ENCODE data around the gene SH3RF2.
"Not testable (repeated sequence)": the region's sequence is repeated elsewhere in the genome, so short reads cannot be mapped to it uniquely, and the experiment has no call there.

Gene SH3RF2, protein sequence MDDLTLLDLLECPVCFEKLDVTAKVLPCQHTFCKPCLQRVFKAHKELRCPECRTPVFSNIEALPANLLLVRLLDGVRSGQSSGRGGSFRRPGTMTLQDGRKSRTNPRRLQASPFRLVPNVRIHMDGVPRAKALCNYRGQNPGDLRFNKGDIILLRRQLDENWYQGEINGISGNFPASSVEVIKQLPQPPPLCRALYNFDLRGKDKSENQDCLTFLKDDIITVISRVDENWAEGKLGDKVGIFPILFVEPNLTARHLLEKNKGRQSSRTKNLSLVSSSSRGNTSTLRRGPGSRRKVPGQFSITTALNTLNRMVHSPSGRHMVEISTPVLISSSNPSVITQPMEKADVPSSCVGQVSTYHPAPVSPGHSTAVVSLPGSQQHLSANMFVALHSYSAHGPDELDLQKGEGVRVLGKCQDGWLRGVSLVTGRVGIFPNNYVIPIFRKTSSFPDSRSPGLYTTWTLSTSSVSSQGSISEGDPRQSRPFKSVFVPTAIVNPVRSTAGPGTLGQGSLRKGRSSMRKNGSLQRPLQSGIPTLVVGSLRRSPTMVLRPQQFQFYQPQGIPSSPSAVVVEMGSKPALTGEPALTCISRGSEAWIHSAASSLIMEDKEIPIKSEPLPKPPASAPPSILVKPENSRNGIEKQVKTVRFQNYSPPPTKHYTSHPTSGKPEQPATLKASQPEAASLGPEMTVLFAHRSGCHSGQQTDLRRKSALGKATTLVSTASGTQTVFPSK

DNA sequence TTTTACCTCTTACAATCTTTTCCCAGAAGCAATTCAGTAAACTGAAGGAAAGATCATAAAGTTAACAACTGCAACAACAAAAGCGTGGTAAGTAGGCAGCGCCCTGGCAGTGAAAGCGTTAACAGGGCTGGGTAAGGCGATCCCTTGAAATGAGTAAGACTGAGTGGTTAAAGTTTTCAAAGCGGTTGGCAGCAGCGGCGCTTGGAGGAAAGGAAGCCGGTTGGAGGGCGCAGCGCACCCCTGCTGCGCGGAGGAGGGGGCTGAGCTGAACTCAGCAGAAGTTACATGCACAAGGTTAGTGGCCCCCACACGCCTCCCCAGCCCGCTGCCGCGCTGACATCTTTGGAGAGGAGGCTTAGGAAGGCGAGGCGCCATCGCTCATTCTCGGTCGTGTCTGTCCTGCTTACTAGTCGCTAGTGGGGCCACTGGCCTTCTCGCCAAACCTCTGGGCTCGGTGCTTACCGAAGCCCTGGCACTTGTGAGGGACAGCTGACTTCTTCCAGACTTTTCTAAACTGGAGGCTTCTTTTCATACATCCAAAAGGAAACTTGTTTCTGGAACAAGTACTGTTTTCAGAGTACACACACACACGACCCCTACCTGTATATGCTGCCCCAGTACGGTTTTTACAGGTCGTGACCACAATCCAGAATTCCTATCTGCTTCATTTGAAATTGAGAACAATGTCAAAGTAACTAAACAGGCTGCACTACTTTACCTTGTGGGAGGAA, at the start of gene SH3RF2:
TSS of gene SH3RF2 (plus strand) at position 178 of the 731 bp plus-strand sequence. CDS start 1,351 bp downstream, outside the sequence.
- peak; percentile 18 for DNase-seq

DNA sequence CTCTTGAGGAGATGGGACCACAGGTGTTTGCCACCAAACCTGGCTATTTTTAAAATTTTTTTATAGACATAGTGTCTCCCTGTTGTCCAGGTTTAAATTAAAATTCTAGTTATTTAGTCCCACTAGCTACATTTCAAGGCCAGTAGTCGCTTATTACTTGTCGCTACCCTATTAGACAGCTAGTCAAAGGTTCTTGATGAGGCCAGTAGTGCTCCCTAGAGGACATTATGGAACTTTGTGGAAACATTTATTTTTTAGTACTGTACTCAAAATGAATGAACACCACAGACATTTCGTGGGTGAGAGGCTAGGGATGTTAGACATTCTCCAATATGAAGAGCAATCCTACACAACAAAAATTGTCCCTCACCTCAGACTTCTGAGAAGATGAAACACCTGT, 49.2 kb upstream of the SH3RF2 start:
- DNase-seq, result no peak

DNA sequence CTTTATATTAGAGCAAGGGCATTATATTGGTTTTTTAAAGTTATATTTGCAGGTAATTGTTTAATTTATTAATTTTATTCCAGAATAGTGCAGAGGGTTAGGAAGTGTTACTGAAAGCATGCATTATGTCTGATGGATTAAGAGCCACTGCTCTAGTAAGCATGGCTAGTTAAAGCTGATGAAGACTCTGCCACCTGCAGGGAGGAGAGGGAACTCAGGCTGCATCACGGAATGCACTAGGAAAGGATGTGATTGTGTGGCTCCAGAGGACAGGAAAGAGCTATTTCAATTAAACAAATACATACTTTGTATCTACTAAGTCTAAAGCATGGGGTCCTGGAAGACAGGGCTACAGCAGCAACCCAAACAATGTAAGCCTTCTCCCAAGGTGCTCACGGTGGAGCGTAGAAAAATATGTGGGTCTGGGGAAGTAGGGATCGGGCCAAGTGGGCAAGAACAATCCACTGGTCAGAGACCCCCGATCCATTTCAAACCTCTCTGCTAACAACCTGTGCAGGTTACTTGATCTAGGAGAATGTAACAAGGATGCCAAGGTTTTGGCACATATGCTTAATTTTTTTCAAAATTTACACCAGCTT, 48.3 kb upstream of the SH3RF2 start:
- DNase-seq, result no peak

DNA sequence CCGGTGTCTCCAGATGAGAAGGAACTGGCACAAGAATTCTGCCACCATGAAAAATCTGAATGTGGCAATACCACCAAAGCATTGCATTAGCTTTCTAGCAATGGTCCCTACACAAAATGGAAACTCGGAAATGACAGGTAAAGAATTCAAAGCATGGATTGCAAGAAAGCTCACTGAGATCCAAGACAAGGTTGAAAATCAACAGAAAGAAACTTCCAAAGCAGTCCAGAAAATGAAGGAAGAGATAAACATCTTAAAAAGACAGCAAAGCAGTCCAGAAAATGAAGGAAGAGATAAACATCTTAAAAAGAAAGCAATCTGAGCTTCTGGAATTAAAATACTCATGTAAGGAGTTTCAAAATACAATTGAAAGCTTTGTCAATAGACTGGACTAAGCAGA, 46.8 kb upstream of the SH3RF2 start:
- no peak for DNase-seq

DNA sequence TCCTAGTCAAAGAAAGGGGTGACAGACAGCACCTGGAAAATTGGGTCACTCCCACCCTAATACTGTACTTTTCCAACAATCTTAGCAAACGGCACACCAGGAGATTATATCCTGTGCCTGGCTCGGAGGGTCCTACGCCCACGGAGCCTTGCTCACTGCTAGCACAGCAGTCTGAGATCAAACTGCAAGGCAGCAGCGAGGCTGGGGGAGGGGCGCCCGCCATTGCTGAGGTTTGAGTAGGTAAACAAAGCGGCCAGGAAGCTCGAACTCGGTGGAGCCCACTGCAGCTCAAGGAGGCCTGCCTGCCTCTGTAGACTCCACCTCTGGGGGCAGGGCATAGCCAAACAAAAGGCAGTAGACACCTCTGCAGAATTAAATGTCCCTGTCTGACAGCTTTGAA, 45.0 kb upstream of the SH3RF2 start:
- not testable (repeated sequence) for DNase-seq

DNA sequence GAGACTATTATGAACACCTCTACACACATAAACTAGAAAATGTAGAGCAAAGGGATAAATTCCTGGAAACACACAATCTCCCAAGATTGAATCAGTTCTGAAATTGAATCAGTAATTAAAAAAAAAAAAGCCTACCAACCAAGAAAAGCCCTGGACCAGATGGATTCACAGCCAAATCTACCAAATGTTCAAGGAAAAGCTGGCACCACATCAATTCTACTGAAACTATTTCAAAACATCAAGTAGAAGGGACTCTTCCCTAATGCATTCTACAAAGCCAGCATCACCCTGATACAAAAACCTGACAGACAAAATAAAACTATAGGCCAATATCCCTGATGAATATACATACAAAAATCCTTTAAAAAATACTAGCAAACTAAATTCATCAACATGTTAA, 38.2 kb upstream of the SH3RF2 start:
- DNase-seq, result no peak

DNA sequence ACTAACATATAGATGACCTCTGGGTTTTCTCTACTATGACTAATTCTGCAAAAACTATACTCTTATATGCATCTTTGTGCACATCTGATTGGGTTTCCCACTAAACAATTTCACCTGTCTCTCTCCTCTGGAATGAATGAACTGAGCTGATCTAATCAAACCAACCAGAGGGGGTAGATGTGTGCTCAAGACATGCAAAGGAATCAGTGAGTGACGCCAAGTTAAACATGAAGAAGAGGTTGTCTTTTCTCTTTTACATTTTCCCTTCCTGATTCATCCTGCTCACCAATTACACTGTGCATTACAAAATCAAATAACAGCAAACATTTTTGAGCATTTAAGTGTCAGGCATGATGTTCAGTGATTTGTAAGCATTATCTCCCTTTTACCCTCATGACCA, 34.0 kb upstream of the SH3RF2 start:
- DNase-seq, result no peak

DNA sequence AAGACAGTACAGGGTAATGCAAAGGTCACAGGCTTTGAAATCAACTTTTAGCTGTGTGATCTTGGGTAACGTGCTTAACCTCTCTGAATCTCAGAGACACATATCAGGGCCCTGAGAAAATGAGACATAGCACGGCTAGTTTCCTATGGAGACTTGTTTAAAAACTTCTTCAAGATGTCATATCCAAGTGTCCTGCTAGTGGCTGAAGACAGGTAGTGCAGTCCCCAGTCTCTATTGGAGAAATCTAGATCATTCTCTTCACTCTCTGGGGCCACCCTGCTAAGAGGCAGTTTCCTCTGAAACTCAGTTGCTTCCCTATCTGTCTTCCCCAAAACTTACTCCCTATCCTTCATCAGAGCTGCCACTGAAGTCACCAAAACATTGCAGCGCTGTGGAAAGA, 33.3 kb upstream of the SH3RF2 start:
- DNase-seq, result no peak

DNA sequence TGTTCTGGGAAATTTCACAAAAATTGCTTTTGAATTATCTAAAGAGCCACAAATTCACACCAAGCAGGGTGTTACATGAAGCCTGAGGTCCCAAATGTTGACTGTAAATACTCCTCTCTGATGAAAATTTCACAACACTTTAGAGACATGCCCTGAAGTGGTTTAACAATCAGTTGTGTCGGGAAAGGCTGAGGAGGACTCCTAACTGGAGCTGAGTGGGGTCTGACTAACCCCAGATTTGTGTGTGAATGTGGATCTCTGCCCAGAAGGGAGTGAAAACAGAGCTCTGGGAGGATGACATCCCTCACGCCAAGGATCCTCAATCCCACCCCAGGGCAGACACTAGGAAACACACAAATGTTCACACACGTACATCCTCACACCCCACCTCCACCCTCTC, 32.5 kb upstream of the SH3RF2 start:
- DNase-seq, result no peak

DNA sequence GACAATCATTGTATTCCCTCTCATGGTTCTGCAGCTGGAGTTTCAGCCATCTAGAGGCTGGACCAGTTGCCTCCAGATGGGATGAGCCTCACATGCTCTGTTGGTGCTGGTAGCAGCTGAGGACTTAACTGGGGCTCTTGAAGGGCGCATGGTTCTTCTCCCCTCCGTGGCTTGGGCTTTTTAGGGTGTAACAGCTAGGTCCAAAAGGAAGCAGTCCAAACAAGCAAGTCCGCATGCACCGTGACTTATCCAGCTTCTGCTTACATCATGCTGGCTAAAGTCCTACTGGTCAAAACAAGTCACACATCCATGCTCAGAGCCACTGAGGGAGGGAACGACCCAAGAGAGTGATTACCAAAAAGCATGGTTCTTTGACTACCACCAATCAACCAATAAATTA, 31.6 kb upstream of the SH3RF2 start:
- no peak for DNase-seq

DNA sequence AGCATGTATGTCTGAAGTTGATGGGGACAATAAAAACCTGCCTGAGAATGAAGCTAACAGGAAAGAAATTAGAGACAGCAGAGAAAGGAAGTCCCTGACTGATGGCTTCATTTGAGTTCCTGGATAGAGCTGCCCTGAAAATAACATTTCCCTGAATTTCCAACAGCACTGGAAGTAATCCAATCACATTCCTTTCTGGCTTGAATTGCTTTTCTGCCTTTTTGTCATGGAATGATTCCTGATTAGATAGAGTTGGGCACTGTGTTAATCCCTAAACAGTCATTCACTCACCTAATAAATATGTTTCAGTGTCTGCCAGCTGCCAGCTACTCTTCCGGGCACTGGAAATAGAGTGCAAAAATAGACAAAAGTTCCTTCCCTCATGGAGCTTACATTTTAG, 30.0 kb upstream of the SH3RF2 start:
- no peak for DNase-seq

DNA sequence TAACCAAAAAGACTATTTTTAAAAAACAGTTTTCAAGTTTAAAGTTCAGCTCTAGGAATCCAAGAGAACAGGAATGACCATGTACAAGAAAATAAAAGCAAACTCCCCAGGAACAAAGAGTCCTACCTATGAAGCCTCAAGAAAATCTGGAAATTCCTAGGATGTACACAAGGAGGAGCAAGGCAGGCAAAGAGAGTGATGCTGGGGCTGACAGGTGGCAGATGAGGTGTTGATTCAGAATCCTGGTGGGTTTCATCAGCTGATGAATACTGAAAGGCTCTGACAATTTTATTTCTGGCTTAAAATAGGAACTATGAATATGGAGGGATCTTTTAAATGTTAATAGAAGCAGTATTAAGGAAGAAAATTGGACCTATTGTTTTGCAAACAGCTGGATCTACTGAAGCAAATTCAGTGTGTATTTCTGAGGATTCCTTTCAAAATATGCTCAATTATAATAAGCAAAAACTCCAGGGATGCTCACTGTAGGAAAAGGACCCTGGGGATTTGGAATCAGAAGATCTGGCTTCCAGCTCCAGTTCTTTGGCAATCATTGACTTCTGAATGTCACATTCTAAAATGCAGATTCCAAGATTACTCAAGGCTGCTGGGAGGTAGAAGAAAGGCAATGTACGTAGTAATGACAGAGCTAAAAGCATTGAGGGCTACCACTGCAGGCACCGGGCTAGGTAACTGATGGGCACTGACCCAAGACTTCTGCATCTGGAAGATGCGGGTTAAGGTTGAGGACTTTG, 28.0 kb upstream of the SH3RF2 start:
- DNase-seq, result no peak

DNA sequence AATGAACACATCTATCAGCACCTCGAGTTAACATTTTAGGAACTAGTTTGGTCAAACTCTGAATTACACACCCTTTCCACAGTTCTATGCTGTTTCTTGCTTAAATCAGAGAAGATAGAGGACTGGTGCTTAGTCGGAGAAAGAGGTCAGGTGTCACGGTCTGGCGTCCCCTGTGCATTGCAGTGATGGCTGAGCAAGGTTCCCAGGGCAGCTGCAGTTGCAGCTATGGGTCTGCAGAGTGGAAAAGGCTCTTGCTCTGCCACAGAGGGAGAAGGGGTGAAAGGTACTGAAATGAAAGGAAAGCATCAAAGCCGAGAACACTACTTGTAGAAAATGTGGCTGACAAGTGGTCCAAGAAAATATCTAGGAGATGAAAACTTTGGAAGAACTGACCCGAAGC, 25.2 kb upstream of the SH3RF2 start:
- no peak for DNase-seq

DNA sequence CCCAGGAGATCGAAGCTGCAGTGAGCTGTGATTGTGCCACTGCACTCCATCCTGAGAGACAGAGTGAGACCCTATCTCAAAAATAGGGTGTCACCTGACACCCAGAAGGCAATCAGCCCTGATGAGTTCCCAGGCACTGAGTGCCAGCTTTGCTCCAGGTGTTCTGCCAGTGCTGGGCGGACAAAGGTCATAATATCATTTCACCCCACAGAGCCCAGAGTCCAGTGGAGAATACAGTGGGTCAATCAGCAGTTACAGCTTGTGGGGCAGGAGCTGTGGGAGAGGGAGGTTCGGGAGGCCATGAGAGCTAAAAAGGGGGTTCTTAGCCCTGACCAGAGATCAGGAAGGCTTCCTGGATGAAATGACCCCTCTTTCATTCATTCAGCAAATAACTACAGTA, 24.4 kb upstream of the SH3RF2 start:
- no peak for DNase-seq

DNA sequence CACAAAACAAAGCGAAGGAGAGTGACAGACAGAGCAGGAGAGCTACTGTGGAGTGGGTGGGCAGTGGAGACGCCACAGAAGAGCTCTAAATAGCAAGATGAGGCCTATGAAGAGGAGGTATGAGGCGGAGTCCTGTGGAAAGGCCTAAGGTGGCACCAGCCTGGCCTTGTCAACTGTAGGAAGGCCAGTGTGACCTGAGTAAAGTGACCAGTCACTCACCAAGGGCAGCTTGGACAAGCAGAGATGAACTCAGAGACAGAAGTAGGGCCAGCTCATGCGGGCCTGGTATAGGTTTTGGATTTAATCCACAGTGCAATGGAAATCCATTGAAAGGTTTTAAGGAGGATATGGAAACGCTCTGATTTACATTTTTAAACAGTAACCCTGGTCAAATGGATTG, 23.8 kb upstream of the SH3RF2 start:
- no peak for DNase-seq

DNA sequence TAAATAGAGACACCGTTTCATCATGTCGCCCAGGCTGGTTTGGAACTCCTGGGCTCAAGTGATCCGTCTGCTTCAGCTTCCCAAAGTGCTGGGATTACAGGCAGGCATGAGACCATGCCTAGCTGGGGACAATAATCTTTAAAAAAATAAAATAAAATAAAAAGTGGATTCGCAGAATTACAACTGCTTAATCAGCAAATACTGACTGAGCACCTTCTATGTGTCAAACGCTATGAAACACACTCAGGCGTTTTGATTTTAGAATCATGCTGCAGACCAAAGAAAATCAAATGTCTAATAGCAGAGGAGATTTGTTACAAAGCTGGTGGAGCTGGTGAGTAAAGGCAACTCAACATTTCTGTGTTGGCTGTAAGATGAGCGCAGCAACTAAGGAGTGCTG, 22.7 kb upstream of the SH3RF2 start:
- no peak for DNase-seq

DNA sequence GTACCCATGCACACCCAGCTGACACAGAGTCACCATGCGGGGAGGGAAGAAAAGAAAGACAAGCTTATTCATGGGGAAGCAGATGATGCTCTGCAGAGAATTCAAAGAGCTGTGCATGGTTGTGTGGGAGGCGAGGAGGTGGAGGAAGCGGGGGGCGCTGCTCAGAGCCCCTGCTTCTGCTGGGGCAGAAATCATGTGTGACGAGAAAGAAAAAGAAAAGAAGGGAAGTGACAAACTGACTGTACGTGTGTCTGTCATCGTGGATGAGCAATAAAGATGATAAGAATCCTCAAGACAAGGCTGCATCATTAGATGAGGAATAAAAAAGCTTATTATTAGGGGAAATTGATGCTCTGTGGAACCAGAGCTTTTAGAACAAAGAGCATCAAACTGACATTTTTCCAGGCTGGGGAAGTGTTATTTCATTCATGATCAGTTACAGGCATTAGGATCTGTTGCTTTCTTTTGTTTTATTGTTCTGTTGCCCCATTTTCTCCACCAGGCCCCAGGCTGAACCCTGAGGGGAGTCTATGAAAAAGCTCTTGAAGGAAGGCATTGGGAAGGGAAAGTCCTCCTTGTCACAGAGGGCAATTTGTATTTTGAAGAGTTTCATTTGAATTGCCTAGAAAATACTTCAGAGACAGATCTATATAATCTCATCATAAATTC, 20.3 kb upstream of the SH3RF2 start:
- DNase-seq, result no peak

DNA sequence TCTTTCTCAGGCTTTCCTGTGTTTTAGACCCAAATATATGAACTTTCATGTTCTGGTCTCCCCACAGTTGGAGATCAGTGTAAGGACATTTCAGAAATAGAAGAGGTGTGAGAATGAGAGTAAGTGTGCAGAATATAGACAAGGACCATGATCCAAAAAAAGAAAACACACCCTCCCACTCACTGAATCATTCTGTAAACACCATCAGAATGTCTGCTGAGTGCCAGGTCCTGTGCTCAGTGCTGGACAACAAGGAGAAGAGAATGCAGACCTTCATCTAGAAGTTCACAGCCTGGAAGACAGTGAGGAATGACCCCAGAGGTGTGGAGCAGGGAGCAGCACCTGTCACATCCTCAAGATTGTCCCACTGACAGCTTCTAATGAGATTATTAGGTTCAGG, 19.1 kb upstream of the SH3RF2 start:
- no peak for DNase-seq

DNA sequence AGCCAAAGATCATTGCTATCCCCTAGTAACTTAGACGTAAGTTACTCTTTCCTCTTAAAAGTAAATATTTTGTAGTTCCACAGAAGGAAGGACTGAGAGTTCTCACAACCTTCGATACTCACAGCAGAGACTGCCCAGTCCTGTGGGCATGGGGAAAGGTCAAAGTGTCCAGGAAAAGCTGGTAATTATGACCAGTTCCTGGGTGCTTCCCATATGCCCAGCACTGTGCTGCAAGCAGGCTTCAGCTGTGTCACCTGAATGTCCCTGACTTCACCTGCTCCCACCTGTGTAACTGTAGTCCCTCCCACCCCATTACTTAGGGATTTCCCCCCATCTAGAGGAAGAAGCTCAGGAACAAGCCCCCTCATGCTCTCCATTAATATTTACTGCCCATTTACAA, 18.0 kb upstream of the SH3RF2 start:
- DNase-seq, result no peak

DNA sequence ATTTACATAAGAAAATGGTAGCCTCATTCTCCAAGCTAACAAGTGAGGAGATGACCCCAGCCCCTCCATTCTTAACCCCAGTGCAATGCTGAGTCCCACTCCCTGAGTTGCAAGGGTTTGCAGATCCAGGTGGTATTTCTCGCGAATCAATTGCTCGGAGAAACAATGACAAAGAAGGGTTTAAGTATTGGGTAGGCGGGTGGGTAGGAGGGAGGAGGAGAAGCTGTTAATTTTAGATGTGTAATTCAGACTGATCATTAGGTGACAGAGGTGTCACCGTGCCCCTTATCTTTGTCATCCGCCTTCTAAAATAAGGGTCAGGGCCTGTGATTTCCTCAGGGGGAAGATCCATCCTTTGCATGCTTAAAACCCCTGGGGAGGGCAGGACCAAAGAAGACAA, 17.0 kb upstream of the SH3RF2 start:
- DNase-seq, result no peak

DNA sequence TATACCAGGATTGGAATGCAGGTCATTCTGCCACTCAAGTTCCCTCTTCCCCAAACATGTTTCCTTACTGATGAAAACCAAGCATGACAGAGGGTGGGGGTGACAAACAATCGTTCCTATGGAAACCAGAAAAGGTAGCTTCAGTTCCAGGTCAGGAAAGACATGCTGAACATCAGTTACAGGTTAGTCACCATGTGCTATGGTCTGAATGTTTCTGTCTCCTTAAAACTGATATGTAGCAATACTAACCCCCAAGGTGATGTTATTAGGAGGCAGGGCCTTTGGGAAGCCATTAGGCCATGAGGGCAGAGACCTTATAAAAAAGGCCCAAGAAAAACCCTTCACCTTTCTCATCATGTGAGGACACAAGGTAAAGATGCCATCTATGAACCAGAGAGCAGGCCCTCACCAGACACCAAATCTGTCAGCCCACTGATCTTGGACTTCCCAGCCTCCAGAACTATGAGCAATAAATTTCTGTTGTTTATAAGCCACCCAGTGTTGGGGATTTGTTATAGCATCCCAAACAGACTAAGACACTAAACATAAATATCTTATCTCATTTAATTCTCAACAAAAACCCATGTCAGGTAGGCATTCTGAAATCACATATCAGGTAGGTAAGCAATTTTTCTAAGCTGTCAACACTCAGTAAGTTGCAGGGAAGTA, 15.7 kb upstream of the SH3RF2 start:
- DNase-seq, result no peak

DNA sequence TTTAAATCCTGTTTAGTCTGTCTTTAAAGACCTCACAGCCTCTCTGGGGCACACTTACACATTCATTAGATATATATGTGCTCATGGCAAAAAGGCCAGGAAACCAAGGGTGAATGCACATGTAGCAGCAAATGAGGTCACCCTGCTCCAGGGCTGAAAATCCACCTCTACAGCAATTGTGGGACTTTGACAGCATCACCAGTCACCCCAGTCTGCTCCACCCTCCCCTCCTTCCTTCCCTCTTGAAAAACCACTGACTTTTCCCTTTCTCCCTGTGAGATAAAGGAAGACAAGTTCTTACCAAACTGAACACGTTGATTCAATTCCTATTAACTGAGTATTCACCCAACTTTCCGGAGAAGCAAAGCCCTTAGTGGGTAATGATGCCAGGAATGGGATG, 15.2 kb upstream of the SH3RF2 start:
- no peak for DNase-seq

All from CD4-positive, alpha-beta T cell treated with Interleukin-17A for 1 hour (primary cell).